Measurements from ENCODE around the gene COQ10B. TPM values are rescaled to one million over a fixed set of nuclear protein-coding genes. Genes with fewer than 3 reads are reported as not detected.
"Not testable (repeated sequence)": the region's sequence is repeated elsewhere in the genome, so short reads cannot be mapped to it uniquely, and the experiment has no call there.

The COQ10B gene
- total RNA-seq, 1 experiment from 2014 or later = 48.4 TPM

- no peak for DNase-seq (ENCODE audit: low read depth, low spot score)
- in situ Hi-C loops (cut with HindIII; ENCODE audit: low pct_unique_long_range_greater_than_20kb, low sequenced_read_pairs) = no loop called here
Observed at GRCh38 chr2:197442857-197443256, 10.5 kb upstream of the COQ10B start.

GRCh38 chr2:197445746-197446145, 7.6 kb upstream of the COQ10B start:
- in situ Hi-C loops (cut with HindIII; ENCODE audit: low pct_unique_long_range_greater_than_20kb, low sequenced_read_pairs) = no loop called here
- DNase-seq (ENCODE audit: low read depth, low spot score) = no peak

GRCh38 chr2:197446844-197447243, 6.5 kb upstream of the COQ10B start:
- DNase-seq (ENCODE audit: low read depth, low spot score) = no peak
- in situ Hi-C loops (cut with HindIII; ENCODE audit: low pct_unique_long_range_greater_than_20kb, low sequenced_read_pairs) = no loop called here

- no peak for DNase-seq (ENCODE audit: low read depth, low spot score)
- in situ Hi-C loops (cut with HindIII; ENCODE audit: low pct_unique_long_range_greater_than_20kb, low sequenced_read_pairs) = no loop called here
Observed at GRCh38 chr2:197450465-197450864, 2.9 kb upstream of the COQ10B start.

GRCh38 chr2:197450935-197451358, 2.4 kb upstream of the COQ10B start:
- DNase-seq (ENCODE audit: low read depth, low spot score); in situ Hi-C loops (cut with HindIII; ENCODE audit: low pct_unique_long_range_greater_than_20kb, low sequenced_read_pairs): not testable (repeated sequence)

- no peak for DNase-seq (ENCODE audit: low read depth, low spot score)
- in situ Hi-C loops (cut with HindIII; ENCODE audit: low pct_unique_long_range_greater_than_20kb, low sequenced_read_pairs) = no loop called here
Observed at GRCh38 chr2:197452754-197453122, 614 bp upstream of the COQ10B start.

GRCh38 chr2:197453914-197454398, 604 bp downstream of the COQ10B start:
- DNase-seq (ENCODE audit: low read depth, low spot score) = peak; percentile 90
- in situ Hi-C loops (cut with HindIII; ENCODE audit: low pct_unique_long_range_greater_than_20kb, low sequenced_read_pairs) = no loop called here

GRCh38 chr2:197454923-197455322, 1.6 kb downstream of the COQ10B start:
- no peak for DNase-seq (ENCODE audit: low read depth, low spot score)
- in situ Hi-C loops (cut with HindIII; ENCODE audit: low pct_unique_long_range_greater_than_20kb, low sequenced_read_pairs) = no loop called here

GRCh38 chr2:197455428-197455827, 2.1 kb downstream of the COQ10B start:
- in situ Hi-C loops (cut with HindIII; ENCODE audit: low pct_unique_long_range_greater_than_20kb, low sequenced_read_pairs) = no loop called here
- DNase-seq (ENCODE audit: low read depth, low spot score) = no peak

GRCh38 chr2:197460649-197461048, 7.3 kb downstream of the COQ10B start:
- in situ Hi-C loops (cut with HindIII; ENCODE audit: low pct_unique_long_range_greater_than_20kb, low sequenced_read_pairs) = no loop called here
- no peak for DNase-seq (ENCODE audit: low read depth, low spot score)

- no peak for DNase-seq (ENCODE audit: low read depth, low spot score)
- in situ Hi-C loops (cut with HindIII; ENCODE audit: low pct_unique_long_range_greater_than_20kb, low sequenced_read_pairs) = no loop called here
Observed at GRCh38 chr2:197461057-197461456, 7.7 kb downstream of the COQ10B start.

GRCh38 chr2:197464175-197464574, 10.8 kb downstream of the COQ10B start:
- DNase-seq (ENCODE audit: low read depth, low spot score) = no peak
- in situ Hi-C loops (cut with HindIII; ENCODE audit: low pct_unique_long_range_greater_than_20kb, low sequenced_read_pairs) = no loop called here

- in situ Hi-C loops (cut with HindIII; ENCODE audit: low pct_unique_long_range_greater_than_20kb, low sequenced_read_pairs) = no loop called here
- DNase-seq (ENCODE audit: low read depth, low spot score) = no peak
Observed at GRCh38 chr2:197472166-197472565, 18.8 kb downstream of the COQ10B start.

- DNase-seq (ENCODE audit: low read depth, low spot score) = no peak
- in situ Hi-C loops (cut with HindIII; ENCODE audit: low pct_unique_long_range_greater_than_20kb, low sequenced_read_pairs) = no loop called here
Observed at GRCh38 chr2:197477797-197478196, 24.4 kb downstream of the COQ10B start.

- in situ Hi-C loops (cut with HindIII; ENCODE audit: low pct_unique_long_range_greater_than_20kb, low sequenced_read_pairs) = no loop called here
- no peak for DNase-seq (ENCODE audit: low read depth, low spot score)
Observed at GRCh38 chr2:197480165-197481036, 27.0 kb downstream of the COQ10B start.

- in situ Hi-C loops (cut with HindIII; ENCODE audit: low pct_unique_long_range_greater_than_20kb, low sequenced_read_pairs); DNase-seq (ENCODE audit: low read depth, low spot score): not testable (repeated sequence)
Observed at GRCh38 chr2:197484248-197484647, 30.9 kb downstream of the COQ10B start.

GRCh38 chr2:197486175-197486574, 32.8 kb downstream of the COQ10B start:
- DNase-seq (ENCODE audit: low read depth, low spot score) = no peak
- in situ Hi-C loops (cut with HindIII; ENCODE audit: low pct_unique_long_range_greater_than_20kb, low sequenced_read_pairs) = no loop called here

GRCh38 chr2:197487385-197487784, 34.0 kb downstream of the COQ10B start:
- DNase-seq (ENCODE audit: low read depth, low spot score) = no peak
- in situ Hi-C loops (cut with HindIII; ENCODE audit: low pct_unique_long_range_greater_than_20kb, low sequenced_read_pairs) = no loop called here

GRCh38 chr2:197495433-197496134, 42.2 kb downstream of the COQ10B start:
- no peak for DNase-seq (ENCODE audit: low read depth, low spot score)
- in situ Hi-C loops (cut with HindIII; ENCODE audit: low pct_unique_long_range_greater_than_20kb, low sequenced_read_pairs) = no loop called here
